T-helper 17 cell (primary cell): Measurements from ENCODE around the gene AMMECR1. TPM values are rescaled to one million over a fixed set of nuclear protein-coding genes. Genes with fewer than 3 reads are reported as not detected.

Experiments
- total RNA-seq, 4 donors: library from RNA in 2 of 4; stranded (reverse) in 2 of 4; gene quantifications; one replicate each; pipeline ENCODE4 v1.2.3 and lab custom pipeline; 2022 to 2026

The AMMECR1 gene
- total RNA-seq, 2 donors from 2014 or later = 15.4 to 17.4 TPM

Other genes starting within 250 kb of the AMMECR1 start
- not detected for gene RTL9, start 40.8 kb upstream of the AMMECR1 start, total RNA-seq